HFFc6 (cell line): Measurements from ENCODE around the gene SH2D3C. TPM values are rescaled to one million over a fixed set of nuclear protein-coding genes. Genes with fewer than 3 reads are reported as not detected.
A peak's percentile ranks its signal among the peaks of the same experiment; 100 is the strongest.

Experiments
- DNase-seq: peaks from one replicate; pipeline ENCODE4 v3.0.0-alpha.2; 2018
- H3K27ac Mint-ChIP-seq: 2 replicates; pipeline ENCODE4 v1.8.0; 2020; ENCODE audit warnings: mild to moderate bottlenecking, mixed read lengths
- H3K27me3 Mint-ChIP-seq: 2 replicates; pipeline ENCODE4 v1.8.0; 2021; ENCODE audit warnings: mild to moderate bottlenecking, moderate library complexity, mixed read lengths; ENCODE audit not compliant: insufficient read depth
- H3K36me3 Mint-ChIP-seq: 2 replicates; pipeline ENCODE4 v1.8.0; 2021; ENCODE audit warnings: low read depth, mixed read lengths
- H3K4me1 Mint-ChIP-seq: 2 replicates; pipeline ENCODE4 v1.8.0; 2020; ENCODE audit warnings: low read depth, mixed read lengths
- H3K4me3 Mint-ChIP-seq: 2 replicates; pipeline ENCODE4 v1.8.0; 2020; ENCODE audit warnings: mild to moderate bottlenecking, moderate library complexity, mixed read lengths
- H3K9me3 Mint-ChIP-seq: 2 replicates; pipeline ENCODE4 v1.8.0; 2020; ENCODE audit warnings: mild to moderate bottlenecking, mixed read lengths
- total RNA-seq, 6 experiments: library from RNA; stranded (reverse); fragmentation: NEBNext Ultra II Directional; extraction: Animal tissue kit (Norgen Biotek cat#: 25700); gene quantifications; 2 replicates in 1 of 6; 3 replicates in 5 of 6; pipeline ENCODE4 v1.2.3, GENCODE V29; 2021
- TF ChIP-seq, protein P1 (sequence below): fragments of 200-600 bp; sonication (generic); IDR thresholded peaks from 2 replicates; pipeline ENCODE4 v1.5.0; 2021; ENCODE audit warnings: antibody characterized with exemption, mild to moderate bottlenecking

The SH2D3C gene
- total RNA-seq, 6 experiments from 2014 or later: not detected

DNA sequence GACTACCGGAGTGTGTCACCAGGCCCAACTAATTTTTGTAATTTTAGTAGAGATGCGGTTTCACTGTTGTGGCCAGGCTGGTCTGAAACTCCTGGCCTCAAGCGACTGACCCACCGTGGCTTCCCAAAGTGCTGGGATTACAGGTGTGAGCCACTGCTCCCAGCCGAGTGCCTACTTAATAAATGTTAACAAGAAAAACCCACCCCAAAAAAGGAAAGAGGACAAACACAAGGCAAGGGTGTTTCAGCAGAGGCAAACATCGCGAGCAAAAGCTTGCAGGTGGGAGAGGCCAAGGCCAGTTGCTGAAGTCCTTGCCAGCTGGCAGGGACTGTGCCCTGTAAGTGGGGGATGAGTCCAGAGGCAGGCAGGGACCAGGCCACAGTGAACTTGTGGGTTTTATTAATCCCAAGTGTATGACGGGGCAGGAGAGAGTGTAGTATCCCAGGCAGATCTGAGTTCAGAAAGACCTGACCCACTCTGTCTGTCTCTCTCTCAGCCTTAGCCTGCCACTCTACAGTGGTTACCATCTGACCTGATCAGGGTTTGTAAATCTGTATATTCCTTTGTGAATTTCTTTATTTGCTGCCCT is 17.9 kb upstream of the SH2D3C start:
- no peaks in the 10 kb centered on the region; the same call in 1 of the 2 replicates for H3K36me3 Mint-ChIP-seq

DNA sequence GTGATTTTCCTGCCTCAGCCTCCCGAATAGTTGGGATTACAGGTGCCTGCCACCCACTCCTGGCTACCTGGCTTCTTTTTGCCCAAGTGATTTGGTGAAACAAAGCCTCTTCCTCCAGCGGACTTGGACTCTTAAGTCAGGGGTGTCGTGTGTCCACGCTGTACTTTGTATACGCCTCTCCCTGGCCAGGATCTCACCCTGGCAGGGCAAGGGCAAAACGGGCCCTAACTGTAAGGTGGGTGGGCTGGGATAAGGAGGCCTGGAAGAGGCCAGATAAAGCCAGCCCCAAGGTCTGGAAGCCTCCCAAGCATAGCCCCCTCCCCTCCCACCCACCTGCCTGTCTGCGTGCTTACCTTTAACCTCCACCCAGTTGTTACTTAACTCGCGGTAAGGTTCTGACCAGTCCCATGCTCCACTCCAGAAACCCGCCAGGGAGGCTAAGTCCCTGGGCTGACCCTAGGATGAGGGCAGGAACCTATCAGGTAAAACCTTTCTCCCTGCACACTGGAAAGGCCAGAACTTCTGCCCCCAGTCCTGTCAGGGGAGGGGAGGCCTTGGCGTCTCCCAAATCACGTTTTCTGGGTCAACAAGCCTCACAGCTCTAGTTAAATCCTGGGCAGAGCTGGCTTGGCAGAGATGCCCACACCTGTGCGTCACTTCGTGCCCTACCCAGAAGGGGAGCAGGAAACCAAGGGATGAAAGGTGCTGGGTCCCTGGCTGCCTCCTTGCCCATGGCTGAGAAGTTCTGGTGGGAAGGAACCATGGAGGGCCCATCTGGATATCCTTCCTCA is 15.7 kb upstream of the SH2D3C start:
- Mint-ChIP-seq H3K36me3 (peaks cover 10% of the 10 kb centered on the region), H3K4me3 (no peak overlapping the region), H3K4me1 (peaks cover 15% of the 10 kb centered on the region), H3K9me3 (no peaks in the 10 kb centered on the region), H3K27ac (no peak overlapping the region), H3K27me3 (peaks cover 5% of the 10 kb centered on the region)
- no peak for DNase-seq
- TF ChIP-seq, protein P1, sequence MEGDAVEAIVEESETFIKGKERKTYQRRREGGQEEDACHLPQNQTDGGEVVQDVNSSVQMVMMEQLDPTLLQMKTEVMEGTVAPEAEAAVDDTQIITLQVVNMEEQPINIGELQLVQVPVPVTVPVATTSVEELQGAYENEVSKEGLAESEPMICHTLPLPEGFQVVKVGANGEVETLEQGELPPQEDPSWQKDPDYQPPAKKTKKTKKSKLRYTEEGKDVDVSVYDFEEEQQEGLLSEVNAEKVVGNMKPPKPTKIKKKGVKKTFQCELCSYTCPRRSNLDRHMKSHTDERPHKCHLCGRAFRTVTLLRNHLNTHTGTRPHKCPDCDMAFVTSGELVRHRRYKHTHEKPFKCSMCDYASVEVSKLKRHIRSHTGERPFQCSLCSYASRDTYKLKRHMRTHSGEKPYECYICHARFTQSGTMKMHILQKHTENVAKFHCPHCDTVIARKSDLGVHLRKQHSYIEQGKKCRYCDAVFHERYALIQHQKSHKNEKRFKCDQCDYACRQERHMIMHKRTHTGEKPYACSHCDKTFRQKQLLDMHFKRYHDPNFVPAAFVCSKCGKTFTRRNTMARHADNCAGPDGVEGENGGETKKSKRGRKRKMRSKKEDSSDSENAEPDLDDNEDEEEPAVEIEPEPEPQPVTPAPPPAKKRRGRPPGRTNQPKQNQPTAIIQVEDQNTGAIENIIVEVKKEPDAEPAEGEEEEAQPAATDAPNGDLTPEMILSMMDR: no peak

More for the DNA sequence above, 17.9 kb upstream of the SH2D3C start:
- Mint-ChIP-seq H3K9me3 (no peaks in the 10 kb centered on the region), H3K4me1 (peaks cover 23% of the 10 kb centered on the region), H3K27me3 (peaks cover 5% of the 10 kb centered on the region), H3K4me3 (no peak overlapping the region), H3K27ac (peak overlapping the region; percentile 66)
- DNase-seq: peak; percentile 55
- TF ChIP-seq, protein P1: no peak

DNA sequence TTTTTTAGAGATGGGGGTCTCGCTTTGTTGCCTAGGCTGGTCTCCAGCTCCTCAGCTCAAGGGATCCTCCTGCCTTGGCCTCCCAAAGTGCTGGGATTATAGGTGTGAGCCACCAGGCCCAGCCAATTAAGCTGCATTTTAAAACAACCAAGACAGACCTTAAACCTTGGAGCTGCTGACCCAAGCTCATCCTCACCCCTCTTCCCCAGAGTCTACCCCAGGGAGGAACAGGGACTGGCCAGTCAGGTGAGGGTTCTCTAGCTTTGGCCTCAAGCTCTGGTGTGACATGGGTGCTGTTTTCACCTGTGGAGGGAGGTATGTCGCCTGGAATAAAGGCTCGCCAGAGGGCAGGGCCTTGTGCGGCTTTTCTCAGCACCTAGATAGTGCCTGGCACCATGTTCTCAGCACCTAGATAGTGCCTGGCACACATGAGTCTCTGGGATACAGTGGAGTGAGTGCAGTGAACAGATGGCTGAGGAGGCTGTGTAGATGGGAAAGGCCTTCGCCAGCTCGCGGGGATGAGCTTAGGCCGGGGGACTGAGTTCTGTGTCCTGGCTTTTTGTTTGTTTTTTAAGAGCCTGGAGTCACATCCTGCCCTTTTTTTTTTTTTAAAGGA is 14.7 kb upstream of the SH2D3C start:
- peaks cover 15% of the 10 kb centered on the region for H3K4me1 Mint-ChIP-seq
- H3K9me3 Mint-ChIP-seq: no peaks in the 10 kb centered on the region
- TF ChIP-seq, protein P1: no peak
- H3K27ac Mint-ChIP-seq: 0 out of 2 replicates have a peak overlapping the region, but pooled peaks have one; percentile 24
- no peak overlapping the region for H3K4me3 Mint-ChIP-seq
- DNase-seq: no peak
- H3K27me3 Mint-ChIP-seq: peaks cover 5% of the 10 kb centered on the region
- peaks cover 13% of the 10 kb centered on the region for H3K36me3 Mint-ChIP-seq

DNA sequence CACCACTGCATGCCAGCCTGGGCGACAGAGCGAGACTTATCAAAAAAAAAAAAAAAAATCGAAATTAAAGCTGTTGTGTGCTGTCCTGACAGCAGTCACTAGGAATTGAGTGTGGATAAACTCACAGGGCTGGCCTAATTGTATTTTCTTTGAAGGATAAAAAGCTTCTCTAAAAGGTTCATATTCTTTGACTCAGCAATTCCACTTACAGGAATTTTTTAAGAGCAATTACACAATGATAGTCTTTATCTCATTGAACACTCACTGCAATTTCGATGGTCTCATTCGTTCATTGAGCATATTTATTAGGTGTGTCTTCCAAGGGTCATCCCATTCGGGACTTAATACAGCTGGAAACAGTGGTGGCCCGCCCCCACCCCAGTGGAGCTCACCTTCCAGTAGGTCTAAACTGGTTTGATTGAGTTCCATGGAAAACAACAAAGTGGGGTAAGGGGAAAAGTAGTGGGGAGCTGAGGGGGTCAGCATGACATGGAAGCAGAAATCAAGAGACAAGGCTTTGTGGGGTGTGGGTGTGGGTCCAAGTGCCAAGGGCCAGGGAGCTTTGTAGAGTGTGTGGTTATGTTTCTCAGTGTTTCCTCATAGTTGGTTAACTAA is 14.1 kb upstream of the SH2D3C start:
- Mint-ChIP-seq H3K27me3 (peaks cover 5% of the 10 kb centered on the region), H3K27ac (no peak overlapping the region), H3K4me3 (no peak overlapping the region), H3K4me1 (peaks cover 19% of the 10 kb centered on the region), H3K36me3 (peaks cover 16% of the 10 kb centered on the region), H3K9me3 (no peaks in the 10 kb centered on the region)
- TF ChIP-seq, protein P1: no peak
- DNase-seq: no peak

GRCh38 chr9:127791085-127791484 is 12.6 kb upstream of the SH2D3C start:
- Mint-ChIP-seq H3K27me3 (no peaks in the 10 kb centered on the region; the same call in 1 of the 2 replicates), H3K9me3 (no peaks in the 10 kb centered on the region), H3K4me1 (peaks cover 13% of the 10 kb centered on the region), H3K4me3 (no peak overlapping the region), H3K27ac (no peak overlapping the region), H3K36me3 (peaks cover 28% of the 10 kb centered on the region)
- TF ChIP-seq, protein P1: peak; percentile 22; the same call in 1 of the 2 replicates
- no peak for DNase-seq
